AG04449 (cell line): Measurements from ENCODE around the gene TMCC1.

Experiments
- CTCF ChIA-PET: fragments of 350-600 bp; formaldehyde crosslinking; extraction: SDS; loops from one replicate; lab custom pipeline; 2021; ENCODE audit warnings: antibody characterized with exemption; lab: Yijun Ruan, JAX
- POLR2A ChIA-PET: fragments of 400-600, 350-600 bp; formaldehyde crosslinking; extraction: SDS; loops from one replicate; lab custom pipeline; 2020; ENCODE audit warnings: antibody characterized with exemption, inconsistent platforms; lab: Yijun Ruan, JAX
- DNase-seq: peaks from one replicate; pipeline ENCODE4 v3.0.0-alpha.2; 2010; ENCODE audit warnings: low read depth, low spot score
- H3K4me3 ChIP-seq: 2 replicates; pipeline ENCODE4 v1.5.1; 2011; ENCODE audit warnings: low read depth, mild to moderate bottlenecking, control low read depth, low read length
- CTCF ChIP-seq: IDR thresholded peaks from one replicate; pipeline ENCODE4 v1.5.1; 2011; ENCODE audit warnings: mild to moderate bottlenecking, moderate library complexity, low read length, control low read depth, inconsistent platforms; ENCODE audit not compliant: insufficient read depth; ENCODE audit errors: missing control alignments

The TMCC1 gene

DNA sequence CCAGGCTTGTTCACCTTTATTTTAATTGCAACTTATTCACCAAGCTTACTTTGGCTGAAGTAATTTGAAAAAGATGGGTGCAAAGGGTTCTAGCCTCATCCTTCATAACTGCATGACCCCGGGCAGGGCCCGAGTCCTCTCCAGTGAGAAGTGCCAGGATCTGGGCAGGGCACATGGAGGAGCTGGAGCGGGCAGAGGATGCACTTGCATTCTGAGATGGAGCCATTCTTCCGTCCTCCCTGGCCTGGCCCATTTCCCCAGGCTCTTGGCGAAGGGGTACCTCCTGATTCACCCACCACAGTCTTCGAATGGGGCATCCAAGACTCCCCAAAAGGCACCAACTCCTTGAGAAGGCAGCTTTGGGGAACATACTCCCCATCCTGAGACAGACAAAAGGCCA lies 264.5 kb downstream of the TMCC1 start:
- ChIA-PET CTCF (interaction anchor here (0.6 to 4.9 kb wide), 12 partner anchors 9 to 313 kb away, joined by 3 to 59 read pairs (median 10); no protein-coding TSS in a partner anchor), POLR2A (no interaction called here)
- DNase-seq = no peak
- H3K4me3 ChIP-seq = no peak overlapping the region
- TF ChIP-seq CTCF = no peak

GRCh38 chr3:129628169-129628522 lies 265.4 kb downstream of the TMCC1 start:
- ChIA-PET POLR2A (no interaction called here), CTCF (interaction anchor here (1.0 to 4.9 kb wide), 22 partner anchors 10 to 470 kb away, joined by 3 to 59 read pairs (median 4); no protein-coding TSS in a partner anchor)
- DNase-seq = no peak
- no peak for TF ChIP-seq CTCF
- no peak overlapping the region; the same call in 1 of the 2 replicates for H3K4me3 ChIP-seq

GRCh38 chr3:129627350-129628168 lies 266.0 kb downstream of the TMCC1 start:
- H3K4me3 ChIP-seq = peak overlapping the region; percentile 50
- peak; percentile 75 for TF ChIP-seq CTCF
- CTCF ChIA-PET = interaction anchor here (0.6 to 4.9 kb wide), 25 partner anchors 11 to 470 kb away, joined by 3 to 59 read pairs (median 4); no protein-coding TSS in a partner anchor
- no peak for DNase-seq
- POLR2A ChIA-PET = interaction anchor here (1.2 to 1.5 kb wide), 2 partner anchors 19 to 137 kb away, joined by 3 to 5 read pairs; no protein-coding TSS in a partner anchor

DNA sequence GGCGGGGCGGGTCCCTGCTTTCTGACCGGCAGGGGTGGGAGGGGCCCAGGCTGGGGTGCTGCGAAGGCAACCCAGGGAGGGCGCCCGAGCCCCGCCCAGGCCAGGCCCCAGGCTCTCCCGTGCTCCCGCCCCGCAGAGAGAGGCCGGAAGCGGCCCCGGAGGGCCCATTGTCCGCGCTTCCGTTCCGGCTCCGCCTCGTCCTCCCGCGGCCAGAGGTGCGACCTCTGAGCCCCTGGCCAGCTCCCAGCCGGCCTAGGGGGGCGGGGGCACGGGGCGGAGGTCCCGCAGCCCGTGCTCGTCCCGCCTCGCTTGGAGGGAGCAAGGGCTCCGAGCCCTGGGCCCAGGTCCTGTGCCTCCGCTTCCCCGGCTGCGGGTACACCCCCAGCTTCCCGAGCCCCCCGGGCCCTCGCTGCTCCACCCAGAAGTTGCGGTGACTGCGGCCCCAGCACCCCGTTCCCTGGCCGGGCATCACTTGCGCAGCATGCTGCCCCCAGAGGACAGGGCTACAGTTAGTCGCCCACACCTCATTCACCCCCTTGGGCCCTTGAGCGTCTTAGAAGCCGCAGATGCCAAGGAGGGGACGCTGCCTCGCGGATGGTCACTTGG lies 266.7 kb downstream of the TMCC1 start:
- peak overlapping the region; percentile 50 for H3K4me3 ChIP-seq
- TF ChIP-seq CTCF = no peak
- ChIA-PET POLR2A (interaction anchor here (0.7 to 1.5 kb wide), 3 partner anchors 18 to 137 kb away, joined by 3 to 5 read pairs (median 3); no protein-coding TSS in a partner anchor), CTCF (interaction anchor here (0.6 to 4.9 kb wide), 14 partner anchors 14 to 307 kb away, joined by 3 to 59 read pairs (median 4); no protein-coding TSS in a partner anchor)
- DNase-seq = no peak

DNA sequence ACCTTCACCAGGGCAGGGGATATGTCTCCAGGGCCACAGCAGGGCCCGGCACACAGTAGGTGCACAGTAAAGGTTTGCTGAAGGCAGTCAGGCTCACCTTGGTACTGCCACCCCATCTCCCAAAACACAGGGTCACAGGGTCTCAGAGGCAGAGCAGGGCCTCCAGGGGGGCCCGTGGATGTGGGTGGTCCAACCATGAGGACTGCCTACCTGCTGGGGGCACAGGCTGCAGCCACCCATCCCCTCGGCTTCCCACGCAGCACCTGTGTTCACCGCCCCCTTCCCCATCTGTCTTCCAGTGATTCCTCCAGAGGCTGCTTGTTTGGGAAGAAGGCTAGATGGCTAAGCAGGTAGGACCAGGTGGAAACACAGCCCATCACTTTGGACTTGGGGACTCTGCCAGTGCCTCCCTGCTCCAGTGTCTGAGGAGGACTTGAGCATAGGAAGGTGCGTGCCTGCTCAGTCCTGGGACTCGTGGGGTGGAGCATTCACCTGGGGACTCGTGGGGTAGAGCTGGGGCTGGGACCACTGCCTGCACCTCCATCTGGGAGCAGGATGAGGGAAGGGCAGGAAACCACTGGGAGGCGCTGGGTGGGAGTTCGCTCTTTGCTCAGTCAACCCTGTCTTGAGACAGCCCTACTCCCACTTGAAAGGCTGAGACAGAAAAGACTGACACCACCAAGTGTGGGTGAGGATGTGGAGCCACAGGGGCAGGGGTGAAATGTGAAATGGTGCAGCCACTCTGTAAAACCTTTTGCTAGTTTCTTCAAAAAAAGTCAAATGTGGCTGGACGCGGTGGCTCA lies 268.2 kb downstream of the TMCC1 start:
- ChIA-PET POLR2A (no interaction called here), CTCF (interaction anchor here (0.7 to 4.9 kb wide), 7 partner anchors 133 to 675 kb away, joined by 3 to 59 read pairs (median 3); no protein-coding TSS in a partner anchor)
- no peak for DNase-seq

More for the DNA sequence above, 268.2 kb downstream of the TMCC1 start:
- H3K4me3 ChIP-seq = no peak overlapping the region
- no peak for TF ChIP-seq CTCF
